HCT116 (cell line): Measurements from ENCODE around the gene LPAR3. TPM values are rescaled to one million over a fixed set of nuclear protein-coding genes. Genes with fewer than 3 reads are reported as not detected.

Experiments used
- ATAC-seq: fragments of 200-7000 bp; cut with Tn5 transposase; 2 replicates; pipeline ENCODE4 v1.9.1; 2020; ENCODE audit warnings: mild to moderate bottlenecking, moderate library complexity
- BruUV-seq: library from RNA; stranded (reverse); fragments of 400-500 nt; replicated peaks from 2 replicates; lab custom pipeline; 2021; lab: Mats Ljungman, UMichigan
- CTCF ChIA-PET: fragments of 300-600 bp; sonication (Branson Sonifier 250); formaldehyde crosslinking; loops from one replicate; lab custom pipeline; 2021; ENCODE audit warnings: antibody characterized with exemption; lab: Charles Lee
- POLR2A ChIA-PET: fragments of 300-600, 350-600 bp; sonication (Branson Sonifier 250); formaldehyde crosslinking; loops from one replicate; lab custom pipeline; 2021; ENCODE audit warnings: antibody characterized with exemption; lab: Charles Lee
- RAD21 ChIA-PET, 2 experiments: fragments of 300-600 bp; sonication (Branson Sonifier 250); formaldehyde crosslinking; loops; one replicate each; lab custom pipeline; 2023; ENCODE audit warnings: low total read pairs in 2 of 2; ENCODE audit not compliant: uncharacterized antibody in 2 of 2, unreplicated experiment in 2 of 2, low non-redundant PET in 1 of 2; lab: Charles Lee
- DNase-seq: peaks from one replicate; pipeline ENCODE4 v3.0.0-alpha.2; 2010; ENCODE audit warnings: low read depth, low spot score
- H2AFZ ChIP-seq: fragments of 200-600 bp; shearing (Covaris generic), sonication (generic); 2 replicates; pipeline ENCODE4 v1.6.1; 2017; ENCODE audit warnings: low read depth, mixed run types, mixed read lengths, antibody characterized with exemption, low read length; ENCODE audit not compliant: poor library complexity, severe bottlenecking
- H3K27ac ChIP-seq: 2 replicates; pipeline ENCODE4 v1.5.1; 2012; ENCODE audit warnings: low read depth, low read length
- H3K27me3 ChIP-seq: fragments of 200-600 bp; sonication (generic); 2 replicates; pipeline ENCODE4 v1.6.1; 2016; ENCODE audit warnings: mixed run types, low read length, mixed read lengths; ENCODE audit not compliant: insufficient read depth
- H3K36me3 ChIP-seq, 2 experiments: fragments of 200-500 bp in 1 of 2; fragments of 200-600 bp in 1 of 2; sonication (Bioruptor generic) in 1 of 2; sonication (generic) in 1 of 2; 2 replicates each; pipeline versions ENCODE4 v1.5.1 to v1.6.1; 2014 to 2016; ENCODE audit warnings: low read length in 2 of 2, inconsistent platforms in 1 of 2, mixed read lengths in 1 of 2, mixed run types in 1 of 2; ENCODE audit not compliant: insufficient read depth in 2 of 2, control insufficient read depth in 1 of 2
- H3K4me1 ChIP-seq, 2 experiments: fragments of 200-600 bp in 1 of 2; sonication (generic) in 1 of 2; 2 replicates each; pipeline versions ENCODE4 v1.5.1 to v1.6.1; 2012 to 2017; ENCODE audit warnings: low read length in 2 of 2, inconsistent platforms in 1 of 2, mild to moderate bottlenecking in 1 of 2, mixed read lengths in 1 of 2, mixed run types in 1 of 2, moderate library complexity in 1 of 2; ENCODE audit not compliant: insufficient read depth in 2 of 2, control insufficient read depth in 1 of 2
- H3K4me2 ChIP-seq: fragments of 200-600 bp; sonication (generic); 2 replicates; pipeline ENCODE4 v1.6.1; 2017; ENCODE audit warnings: mixed run types, low read length, mixed read lengths
- H3K4me3 ChIP-seq, 2 experiments: fragments of 200-600 bp in 1 of 2; sonication (generic) in 1 of 2; replicated peaks in 1 of 2; 2 replicates each; pipeline ENCODE4 v1.5.1; 2011 to 2016; ENCODE audit warnings: low read length in 2 of 2, control low read depth in 1 of 2, low read depth in 1 of 2, mild to moderate bottlenecking in 1 of 2, mixed read lengths in 1 of 2, mixed run types in 1 of 2
- H3K79me2 ChIP-seq: fragments of 200-600 bp; sonication (generic); 2 replicates; pipeline ENCODE4 v1.6.1; 2017; ENCODE audit warnings: mild to moderate bottlenecking, mixed run types, low read length, moderate library complexity, mixed read lengths; ENCODE audit not compliant: insufficient read depth
- H3K9ac ChIP-seq: fragments of 200-600 bp; sonication (generic); 2 replicates; pipeline ENCODE4 v1.6.1; 2016; ENCODE audit warnings: low read length, mixed read lengths
- H3K9me2 ChIP-seq: fragments of 200-600 bp; sonication (generic), shearing (Covaris generic); 2 replicates; pipeline ENCODE4 v1.6.1; 2017; ENCODE audit warnings: mixed run types, mild to moderate bottlenecking, moderate library complexity; ENCODE audit not compliant: insufficient read depth
- H3K9me3 ChIP-seq, 2 experiments: fragments of 200-500 bp in 1 of 2; fragments of 200-600 bp in 1 of 2; sonication (Bioruptor generic) in 1 of 2; sonication (generic) in 1 of 2; 2 replicates each; pipeline ENCODE4 v1.6.1; 2014 to 2017; ENCODE audit warnings: low read length in 2 of 2, mixed read lengths in 2 of 2, inconsistent platforms in 1 of 2, low read depth in 1 of 2, mild to moderate bottlenecking in 1 of 2, mixed run types in 1 of 2, moderate library complexity in 1 of 2; ENCODE audit not compliant: control insufficient read depth in 1 of 2, insufficient read depth in 1 of 2
- H4K20me1 ChIP-seq: fragments of 200-600 bp; sonication (generic), shearing (Covaris generic); 2 replicates; pipeline ENCODE4 v1.6.1; 2017; ENCODE audit warnings: mixed run types, mild to moderate bottlenecking, moderate library complexity; ENCODE audit not compliant: insufficient read depth
- EZH2 ChIP-seq: fragments of 200-600 bp; sonication (generic); IDR thresholded peaks from 2 replicates; pipeline ENCODE4 v1.6.1; 2017; ENCODE audit warnings: antibody characterized with exemption, mixed run types
- FOSL1 ChIP-seq: IDR thresholded peaks from 2 replicates; pipeline ENCODE4 v1.6.1; 2012; ENCODE audit warnings: low read depth
- JUND ChIP-seq: IDR thresholded peaks from 2 replicates; pipeline ENCODE4 v1.6.1; 2012
- POLR2AphosphoS5 ChIP-seq: IDR thresholded peaks from 2 replicates; pipeline ENCODE4 v1.6.1; 2011; ENCODE audit warnings: mild to moderate bottlenecking, low read depth, low read length, moderate library complexity
- RAD21 ChIP-seq: IDR thresholded peaks from 2 replicates; pipeline ENCODE4 v1.6.1; 2012; ENCODE audit warnings: low read depth, mild to moderate bottlenecking
- SIN3A ChIP-seq: IDR thresholded peaks from 2 replicates; pipeline ENCODE4 v1.6.1; 2012; ENCODE audit warnings: low read depth
- SP1 ChIP-seq: IDR thresholded peaks from 2 replicates; pipeline ENCODE4 v1.6.1; 2012; ENCODE audit warnings: low read depth
- SRF ChIP-seq: IDR thresholded peaks from 2 replicates; pipeline ENCODE4 v1.6.1; 2012; ENCODE audit warnings: low read depth
- TCF7L2 ChIP-seq: IDR thresholded peaks from 2 replicates; pipeline ENCODE4 v1.7.0; 2011; ENCODE audit warnings: borderline replicate concordance, inconsistent platforms; ENCODE audit not compliant: insufficient read depth, insufficient read length; ENCODE audit errors: extremely low read depth
- YY1 ChIP-seq: IDR thresholded peaks from 2 replicates; pipeline ENCODE4 v1.6.1; 2011; ENCODE audit warnings: low read length, low read depth, moderate library complexity, mild to moderate bottlenecking; ENCODE audit not compliant: insufficient replicate concordance; ENCODE audit errors: extremely low read depth
- ZFX ChIP-seq: fragments of 450-650 bp; IDR thresholded peaks from 2 replicates; pipeline ENCODE4 v1.6.1; 2017
- ZNF274 ChIP-seq: fragments of 200-500 bp; sonication (Bioruptor generic); IDR thresholded peaks from 2 replicates; pipeline ENCODE4 v1.6.1; 2014; ENCODE audit warnings: mild to moderate bottlenecking, low read depth, low read length, inconsistent platforms
- intact Hi-C: fragments of 100-400 bp; cut with micrococcal nuclease; formaldehyde crosslinking; loops from 2 replicates; pipeline ENCODE4 v1.10.0; 2022
- total RNA-seq: library from RNA; stranded (reverse); gene quantifications from one replicate; pipeline ENCODE4 v1.2.1, GENCODE V29; 2021; ENCODE audit not compliant: unreplicated experiment
- TF ChIP-seq, protein P1 (sequence below): IDR thresholded peaks from 2 replicates; pipeline ENCODE4 v1.6.1; 2012; ENCODE audit warnings: low read depth
- TF ChIP-seq, protein P2 (sequence below): IDR thresholded peaks from 2 replicates; pipeline ENCODE4 v1.6.1; 2012
- TF ChIP-seq, protein P3 (sequence below): IDR thresholded peaks from 2 replicates; pipeline ENCODE4 v1.6.1; 2011; ENCODE audit warnings: mild to moderate bottlenecking, low read length, moderate library complexity; ENCODE audit not compliant: insufficient replicate concordance; ENCODE audit errors: extremely low read depth

LPAR3 gene
- total RNA-seq, 1 experiment from 2014 or later: 27.2 TPM

DNA sequence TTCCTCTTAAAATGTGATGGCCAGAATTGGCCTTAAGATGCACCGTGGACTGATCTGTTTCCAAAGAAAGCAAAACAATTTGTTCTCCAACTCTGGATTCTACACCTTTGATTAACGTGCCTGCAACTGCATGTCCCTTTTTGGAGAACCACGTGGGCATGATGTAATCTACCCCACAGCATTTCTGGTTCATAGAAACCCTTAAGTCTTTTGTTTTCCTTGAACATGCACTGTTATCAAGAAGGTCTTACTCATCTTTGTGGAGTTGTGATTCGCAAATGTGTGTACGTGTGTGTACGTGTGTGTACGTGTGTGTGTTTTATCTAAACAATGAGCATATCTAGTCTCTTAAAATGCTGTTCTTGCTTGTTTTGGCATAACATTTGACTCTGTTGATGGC, 57.8 kb downstream of the LPAR3 start:
- TF ChIP-seq SP1: no peak
- TF ChIP-seq YY1: no peak
- TF ChIP-seq FOSL1: no peak
- TF ChIP-seq POLR2AphosphoS5: no peak
- no peak for TF ChIP-seq ZFX
- TF ChIP-seq SIN3A: no peak
- TF ChIP-seq TCF7L2: no peak
- TF ChIP-seq, protein P1, sequence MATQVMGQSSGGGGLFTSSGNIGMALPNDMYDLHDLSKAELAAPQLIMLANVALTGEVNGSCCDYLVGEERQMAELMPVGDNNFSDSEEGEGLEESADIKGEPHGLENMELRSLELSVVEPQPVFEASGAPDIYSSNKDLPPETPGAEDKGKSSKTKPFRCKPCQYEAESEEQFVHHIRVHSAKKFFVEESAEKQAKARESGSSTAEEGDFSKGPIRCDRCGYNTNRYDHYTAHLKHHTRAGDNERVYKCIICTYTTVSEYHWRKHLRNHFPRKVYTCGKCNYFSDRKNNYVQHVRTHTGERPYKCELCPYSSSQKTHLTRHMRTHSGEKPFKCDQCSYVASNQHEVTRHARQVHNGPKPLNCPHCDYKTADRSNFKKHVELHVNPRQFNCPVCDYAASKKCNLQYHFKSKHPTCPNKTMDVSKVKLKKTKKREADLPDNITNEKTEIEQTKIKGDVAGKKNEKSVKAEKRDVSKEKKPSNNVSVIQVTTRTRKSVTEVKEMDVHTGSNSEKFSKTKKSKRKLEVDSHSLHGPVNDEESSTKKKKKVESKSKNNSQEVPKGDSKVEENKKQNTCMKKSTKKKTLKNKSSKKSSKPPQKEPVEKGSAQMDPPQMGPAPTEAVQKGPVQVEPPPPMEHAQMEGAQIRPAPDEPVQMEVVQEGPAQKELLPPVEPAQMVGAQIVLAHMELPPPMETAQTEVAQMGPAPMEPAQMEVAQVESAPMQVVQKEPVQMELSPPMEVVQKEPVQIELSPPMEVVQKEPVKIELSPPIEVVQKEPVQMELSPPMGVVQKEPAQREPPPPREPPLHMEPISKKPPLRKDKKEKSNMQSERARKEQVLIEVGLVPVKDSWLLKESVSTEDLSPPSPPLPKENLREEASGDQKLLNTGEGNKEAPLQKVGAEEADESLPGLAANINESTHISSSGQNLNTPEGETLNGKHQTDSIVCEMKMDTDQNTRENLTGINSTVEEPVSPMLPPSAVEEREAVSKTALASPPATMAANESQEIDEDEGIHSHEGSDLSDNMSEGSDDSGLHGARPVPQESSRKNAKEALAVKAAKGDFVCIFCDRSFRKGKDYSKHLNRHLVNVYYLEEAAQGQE: no peak
- TF ChIP-seq SRF: no peak
- no peak for TF ChIP-seq ZNF274
- no peak for TF ChIP-seq RAD21
- TF ChIP-seq, protein P2, sequence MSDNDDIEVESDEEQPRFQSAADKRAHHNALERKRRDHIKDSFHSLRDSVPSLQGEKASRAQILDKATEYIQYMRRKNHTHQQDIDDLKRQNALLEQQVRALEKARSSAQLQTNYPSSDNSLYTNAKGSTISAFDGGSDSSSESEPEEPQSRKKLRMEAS: no peak
- TF ChIP-seq, protein P3, sequence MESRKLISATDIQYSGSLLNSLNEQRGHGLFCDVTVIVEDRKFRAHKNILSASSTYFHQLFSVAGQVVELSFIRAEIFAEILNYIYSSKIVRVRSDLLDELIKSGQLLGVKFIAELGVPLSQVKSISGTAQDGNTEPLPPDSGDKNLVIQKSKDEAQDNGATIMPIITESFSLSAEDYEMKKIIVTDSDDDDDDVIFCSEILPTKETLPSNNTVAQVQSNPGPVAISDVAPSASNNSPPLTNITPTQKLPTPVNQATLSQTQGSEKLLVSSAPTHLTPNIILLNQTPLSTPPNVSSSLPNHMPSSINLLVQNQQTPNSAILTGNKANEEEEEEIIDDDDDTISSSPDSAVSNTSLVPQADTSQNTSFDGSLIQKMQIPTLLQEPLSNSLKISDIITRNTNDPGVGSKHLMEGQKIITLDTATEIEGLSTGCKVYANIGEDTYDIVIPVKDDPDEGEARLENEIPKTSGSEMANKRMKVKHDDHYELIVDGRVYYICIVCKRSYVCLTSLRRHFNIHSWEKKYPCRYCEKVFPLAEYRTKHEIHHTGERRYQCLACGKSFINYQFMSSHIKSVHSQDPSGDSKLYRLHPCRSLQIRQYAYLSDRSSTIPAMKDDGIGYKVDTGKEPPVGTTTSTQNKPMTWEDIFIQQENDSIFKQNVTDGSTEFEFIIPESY: no peak
- no peak for TF ChIP-seq JUND
- TF ChIP-seq EZH2: no peak
- Histone ChIP-seq H3K4me2 (no peak overlapping the region), H3K4me3 (no peak overlapping the region), H2AFZ (no peak overlapping the region), H3K9me3 (no peaks in the 10 kb centered on the region), H4K20me1 (no peaks in the 10 kb centered on the region), H3K9ac (no peak overlapping the region), H3K4me1 (peaks cover 13 to 33% of the 10 kb centered on the region in 2 experiments; a peak in 3 of 4 replicates), H3K27ac (no peak overlapping the region), H3K36me3 (no peaks in the 10 kb centered on the region), H3K9me2 (no peaks in the 10 kb centered on the region), H3K27me3 (no peaks in the 10 kb centered on the region), H3K79me2 (peaks cover 13% of the 10 kb centered on the region; the same call in 1 of the 2 replicates)
- BruUV-seq: no TSS peak
- intact Hi-C loops: no loop called here
- DNase-seq: no peak
- no peak for ATAC-seq
- ChIA-PET RAD21 (no interaction called here), CTCF (no interaction called here), POLR2A (no interaction called here)
